DND-41 (cell line): Measurements from ENCODE around the gene FBXL14.

Source experiments
- ATAC-seq: fragments of 200-7000 bp; cut with Tn5 transposase; 3 replicates; pipeline ENCODE4 v1.9.1; 2021; ENCODE audit warnings: low read depth; ENCODE audit not compliant: insufficient read depth
- DNase-seq: peaks from one replicate; pipeline ENCODE4 v3.0.0-alpha.2; 2020
- H2AFZ ChIP-seq: 2 replicates; pipeline ENCODE4 v1.6.0; 2012; ENCODE audit warnings: low read depth, low read length
- H3K27ac ChIP-seq: 2 replicates; pipeline ENCODE4 v1.5.1; 2012; ENCODE audit warnings: low read length, inconsistent platforms
- H3K27me3 ChIP-seq: fragments of 200-600 bp; sonication (generic); 2 replicates; pipeline ENCODE4 v1.6.0; 2012; ENCODE audit warnings: low read length, mild to moderate bottlenecking, inconsistent platforms; ENCODE audit not compliant: insufficient read depth, poor library complexity
- H3K36me3 ChIP-seq: 2 replicates; pipeline ENCODE4 v1.5.1; 2012; ENCODE audit warnings: low read length, inconsistent platforms; ENCODE audit not compliant: insufficient read depth
- H3K4me1 ChIP-seq: 2 replicates; pipeline ENCODE4 v1.5.1; 2012; ENCODE audit warnings: mild to moderate bottlenecking, low read length; ENCODE audit not compliant: insufficient read depth
- H3K4me2 ChIP-seq: 2 replicates; pipeline ENCODE4 v1.6.0; 2012; ENCODE audit warnings: mild to moderate bottlenecking, moderate library complexity, low read length, inconsistent platforms; ENCODE audit not compliant: insufficient read depth
- H3K4me3 ChIP-seq, 2 experiments: fragments of 200-600 bp in 1 of 2; shearing (Covaris generic) in 1 of 2; 2 replicates each; pipeline ENCODE4 v1.5.1; 2012 to 2016; ENCODE audit warnings: inconsistent platforms in 2 of 2, low read length in 2 of 2, mild to moderate bottlenecking in 2 of 2, low read depth in 1 of 2, moderate library complexity in 1 of 2
- H3K79me2 ChIP-seq: 2 replicates; pipeline ENCODE4 v1.6.0; 2012; ENCODE audit warnings: low read length, inconsistent platforms; ENCODE audit not compliant: insufficient read depth
- H3K9ac ChIP-seq: 2 replicates; pipeline ENCODE4 v1.6.0; 2012; ENCODE audit warnings: low read depth, mild to moderate bottlenecking, inconsistent platforms, low read length, moderate library complexity
- H3K9me3 ChIP-seq: 2 replicates; pipeline ENCODE4 v1.5.1; 2012; ENCODE audit warnings: low read length, moderate library complexity, mild to moderate bottlenecking, inconsistent platforms; ENCODE audit not compliant: insufficient read depth, severe bottlenecking
- H4K20me1 ChIP-seq: 2 replicates; pipeline ENCODE4 v1.6.0; 2012; ENCODE audit warnings: low read length; ENCODE audit not compliant: insufficient read depth
- CTCF ChIP-seq: IDR thresholded peaks from 2 replicates; pipeline ENCODE4 v1.5.1; 2012; ENCODE audit warnings: borderline replicate concordance, low read length, moderate library complexity, mild to moderate bottlenecking; ENCODE audit not compliant: poor library complexity, severe bottlenecking; ENCODE audit errors: extremely low read depth
- EZH2 ChIP-seq: IDR thresholded peaks from 3 replicates; pipeline ENCODE4 v1.6.1; 2012; ENCODE audit warnings: borderline replicate concordance, low read depth, mild to moderate bottlenecking, moderate library complexity, low read length, inconsistent platforms; ENCODE audit not compliant: severe bottlenecking

FBXL14 gene

GRCh38 chr12:1531153-1531653 is 63.2 kb downstream of the FBXL14 start:
- no peaks in the 10 kb centered on the region for H3K79me2 ChIP-seq
- no peak overlapping the region for H3K27ac ChIP-seq
- no peak overlapping the region for H3K9ac ChIP-seq
- ATAC-seq, result no peak
- no peak overlapping the region for H3K4me2 ChIP-seq
- peaks cover 44% of the 10 kb centered on the region for H3K27me3 ChIP-seq
- peaks cover 6% of the 10 kb centered on the region for H4K20me1 ChIP-seq
- no peaks in the 10 kb centered on the region for H3K9me3 ChIP-seq
- no peaks in the 10 kb centered on the region for H3K36me3 ChIP-seq
- TF ChIP-seq EZH2 (no peak), CTCF (no peak)
- no peak overlapping the region for H2AFZ ChIP-seq
- no peak overlapping the region for H3K4me3 ChIP-seq
- DNase-seq, result no peak
- peaks cover 18% of the 10 kb centered on the region for H3K4me1 ChIP-seq

- H3K4me3 ChIP-seq, result no peak overlapping the region
- H4K20me1 ChIP-seq, result peaks cover 6% of the 10 kb centered on the region
- no peaks in the 10 kb centered on the region for H3K36me3 ChIP-seq
- H3K9ac ChIP-seq, result no peak overlapping the region
- no peaks in the 10 kb centered on the region for H3K79me2 ChIP-seq
- ATAC-seq, result no peak
- H3K4me1 ChIP-seq, result peaks cover 18% of the 10 kb centered on the region
- no peak overlapping the region for H3K27ac ChIP-seq
- TF ChIP-seq EZH2, result no peak
- no peak for TF ChIP-seq CTCF
- no peaks in the 10 kb centered on the region for H3K9me3 ChIP-seq
- no peak overlapping the region for H2AFZ ChIP-seq
- H3K4me2 ChIP-seq, result no peak overlapping the region
- peaks cover 38% of the 10 kb centered on the region for H3K27me3 ChIP-seq
- no peak for DNase-seq
These were observed 63.7 kb downstream of the FBXL14 start for GRCh38 chr12:1530592-1531152.

GRCh38 chr12:1529862-1530591 is 64.4 kb downstream of the FBXL14 start:
- Histone ChIP-seq H4K20me1 (peaks cover 6% of the 10 kb centered on the region), H3K9ac (no peak overlapping the region), H3K4me1 (peaks cover 17% of the 10 kb centered on the region), H3K4me3 (no peak overlapping the region), H3K36me3 (no peaks in the 10 kb centered on the region), H2AFZ (no peak overlapping the region), H3K79me2 (no peaks in the 10 kb centered on the region), H3K27ac (no peak overlapping the region), H3K9me3 (no peaks in the 10 kb centered on the region), H3K27me3 (peaks cover 34% of the 10 kb centered on the region), H3K4me2 (no peak overlapping the region)
- ATAC-seq (no peak), DNase-seq (no peak)
- TF ChIP-seq EZH2 (no peak), CTCF (no peak)
